ENCODE measurements around the gene RPS6KA2. TPM values are rescaled to one million over a fixed set of nuclear protein-coding genes. Genes with fewer than 3 reads are reported as not detected.
"Not testable (repeated sequence)": the region's sequence is repeated elsewhere in the genome, so short reads cannot be mapped to it uniquely, and the experiment has no call there.

RPS6KA2 gene
- total RNA-seq, 1 donor from 2014 or later, result 33.2 TPM

- DNase-seq, result no peak
Measured at GRCh38 chr6:166395351-166395750, 231.7 kb downstream of the RPS6KA2 start.

DNA sequence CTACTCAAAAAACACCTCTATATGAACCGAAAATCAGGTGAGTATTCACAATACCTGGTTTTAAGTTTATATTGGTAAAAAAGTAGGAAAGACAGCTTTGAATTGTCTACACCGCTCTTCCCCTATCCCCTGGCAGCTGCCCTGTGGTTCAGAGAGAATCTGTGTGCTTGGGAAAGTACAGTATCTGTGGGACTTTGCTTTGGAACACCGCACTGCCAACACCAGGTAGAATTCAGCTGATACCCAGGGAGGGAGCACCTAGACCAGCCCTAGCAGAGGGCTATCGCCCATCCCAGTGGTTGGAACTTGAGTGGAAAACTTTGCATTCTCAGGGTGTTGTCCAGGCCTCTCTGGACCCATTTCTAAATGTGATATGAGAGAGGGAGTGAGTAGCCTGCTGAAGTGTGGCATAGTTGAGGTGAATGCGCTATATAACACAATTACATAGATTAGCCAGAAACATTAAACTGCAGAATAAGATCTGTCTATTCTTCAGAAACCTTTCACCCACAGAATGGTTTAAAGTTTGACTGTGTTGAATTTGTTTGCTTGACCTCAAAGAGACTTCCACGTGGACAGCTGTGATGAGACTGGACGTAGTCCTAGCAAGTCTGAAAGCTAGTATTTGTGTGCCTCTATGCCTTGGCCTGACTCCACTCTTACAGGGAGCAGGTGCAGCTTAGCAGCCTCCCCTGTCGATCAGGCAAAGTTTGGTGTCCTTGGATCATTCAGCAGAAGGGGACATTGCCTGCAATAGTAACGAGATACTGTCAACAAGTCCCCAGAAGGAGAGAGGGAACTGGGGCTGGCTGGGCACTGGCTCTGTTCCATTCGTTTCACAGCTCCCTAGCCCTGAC lies 232.8 kb downstream of the RPS6KA2 start:
- DNase-seq, result peak; percentile 73

DNA sequence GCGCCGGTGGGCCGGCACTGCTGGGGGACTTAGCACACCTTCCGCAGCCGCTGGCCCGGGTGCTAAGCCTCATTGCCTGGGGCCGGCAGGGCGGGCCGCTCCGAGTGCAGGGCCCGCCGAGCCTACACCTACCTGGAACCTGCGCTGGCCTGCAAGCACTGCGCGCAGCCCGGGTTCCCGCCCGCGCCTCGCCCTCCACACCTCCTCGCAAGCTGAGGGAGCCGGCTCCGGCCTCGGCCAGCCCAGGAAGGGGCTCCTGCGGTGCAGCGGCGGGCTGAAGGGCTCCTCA lies 233.6 kb downstream of the RPS6KA2 start:
- no peak for DNase-seq

DNA sequence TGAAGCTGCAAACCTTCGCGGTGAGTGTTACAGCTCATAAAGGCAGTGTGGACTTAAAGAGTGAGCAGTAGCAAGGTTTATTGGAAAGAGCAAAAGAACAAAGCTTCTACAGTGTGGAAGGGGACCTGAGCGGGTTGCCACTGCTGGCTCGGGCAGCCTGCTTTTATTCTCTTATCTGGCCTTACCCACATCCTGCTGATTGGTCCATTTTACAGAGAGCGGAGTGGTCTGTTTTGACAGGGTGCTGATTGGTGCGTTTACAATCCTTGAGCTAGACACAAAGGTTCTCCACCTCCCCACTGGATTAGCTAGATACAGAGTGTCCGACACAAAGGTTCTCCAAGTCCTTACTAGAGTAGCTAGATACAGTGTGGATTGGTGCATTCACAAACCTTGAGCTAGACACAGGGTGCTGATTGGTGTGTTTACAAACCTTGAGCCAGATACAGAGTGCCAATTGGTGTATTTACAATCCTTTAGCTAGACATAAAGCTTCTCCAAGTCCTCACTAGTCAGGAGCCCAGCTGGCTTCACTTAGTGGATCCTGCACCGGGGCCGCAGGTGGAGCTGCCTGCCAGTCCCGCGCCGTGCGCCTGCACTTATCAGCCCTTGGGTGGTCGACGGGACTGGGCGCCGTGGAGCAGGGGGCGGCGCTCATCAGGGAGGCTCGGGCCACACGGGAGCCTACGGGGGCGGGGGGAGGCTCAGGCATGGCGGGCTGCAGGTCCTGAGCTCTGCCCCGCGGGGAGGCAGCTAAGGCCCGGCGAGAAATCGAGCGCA lies 234.1 kb downstream of the RPS6KA2 start:
- not testable (repeated sequence) for DNase-seq

GRCh38 chr6:166389119-166389518 lies 237.9 kb downstream of the RPS6KA2 start:
- no peak for DNase-seq

DNA sequence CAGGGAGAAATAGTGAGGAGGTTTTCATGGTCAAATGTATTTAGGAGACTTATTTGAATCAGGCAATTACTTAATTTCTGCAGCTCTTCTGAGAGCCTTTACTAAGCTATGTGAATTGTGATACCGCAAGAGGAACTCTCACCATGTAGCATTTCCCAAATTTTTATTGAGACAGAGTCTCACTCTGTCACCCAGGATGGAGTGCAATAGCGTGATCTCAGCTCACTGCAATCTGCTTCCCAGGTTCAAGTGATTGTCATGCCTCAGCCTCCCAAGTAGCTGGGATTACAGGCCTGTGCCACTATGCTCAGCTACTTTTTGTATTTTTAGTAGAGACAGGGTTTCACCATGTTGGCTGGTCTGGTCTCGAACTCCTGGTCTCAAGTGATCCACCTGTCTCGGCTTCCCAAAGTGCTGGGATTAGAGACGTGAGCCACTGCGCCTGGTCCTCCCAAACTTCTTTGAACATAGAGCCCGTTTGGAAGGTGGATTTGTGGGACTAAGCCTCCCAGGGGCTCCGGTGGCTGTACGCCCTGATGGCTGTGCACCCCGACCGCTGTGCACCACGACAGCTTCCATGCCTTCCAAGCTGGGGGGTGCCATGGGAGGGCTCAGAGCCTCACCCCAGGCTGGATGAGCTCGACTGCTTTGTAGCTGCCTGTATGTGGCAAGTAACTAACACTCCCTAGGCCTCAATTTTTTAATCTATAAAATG lies 238.6 kb downstream of the RPS6KA2 start:
- no peak for DNase-seq

- no peak for DNase-seq
Measured at GRCh38 chr6:166387642-166388289, 239.3 kb downstream of the RPS6KA2 start.

DNA sequence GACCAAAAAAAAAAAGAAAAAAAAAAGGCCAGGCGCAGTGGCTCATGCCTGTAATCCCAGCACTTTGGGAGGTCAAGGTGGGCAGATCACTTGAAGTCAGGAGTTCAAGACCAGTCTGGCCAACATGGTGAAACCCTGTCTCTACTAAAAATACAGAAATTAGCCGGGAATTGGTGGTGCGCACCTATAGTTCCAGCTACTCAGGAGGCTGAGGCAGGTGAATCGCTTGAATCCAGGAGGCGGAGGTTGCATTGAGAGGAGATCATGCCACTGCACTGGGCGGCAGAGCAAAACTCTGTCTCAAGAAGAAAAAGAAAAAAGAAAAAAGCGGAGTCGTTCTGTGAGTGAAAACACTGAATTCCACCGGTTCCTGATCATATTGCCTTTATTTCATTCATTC lies 240.0 kb downstream of the RPS6KA2 start:
- not testable (repeated sequence) for DNase-seq

DNA sequence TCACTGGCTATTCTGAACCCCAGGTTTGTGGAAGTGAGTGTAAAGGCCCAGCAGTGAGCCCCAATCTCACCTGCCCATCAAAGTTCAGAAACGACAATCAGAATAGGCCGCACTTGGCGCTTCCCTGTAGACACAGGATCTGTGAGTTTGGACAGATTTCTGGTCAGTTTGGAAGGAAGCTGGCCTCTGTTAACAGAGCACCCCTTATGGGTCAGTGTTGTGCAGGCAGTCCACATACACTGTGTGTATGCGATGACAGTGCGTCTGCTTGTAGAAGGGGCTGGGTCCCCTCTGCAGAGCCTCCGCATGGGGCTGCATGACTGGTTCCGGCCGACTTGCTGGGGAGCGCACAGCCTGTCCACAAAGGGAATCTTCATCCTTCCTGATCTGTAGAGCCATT lies 240.9 kb downstream of the RPS6KA2 start:
- no peak for DNase-seq

GRCh38 chr6:166383802-166384363 lies 243.2 kb downstream of the RPS6KA2 start:
- DNase-seq, result not testable (repeated sequence)

DNA sequence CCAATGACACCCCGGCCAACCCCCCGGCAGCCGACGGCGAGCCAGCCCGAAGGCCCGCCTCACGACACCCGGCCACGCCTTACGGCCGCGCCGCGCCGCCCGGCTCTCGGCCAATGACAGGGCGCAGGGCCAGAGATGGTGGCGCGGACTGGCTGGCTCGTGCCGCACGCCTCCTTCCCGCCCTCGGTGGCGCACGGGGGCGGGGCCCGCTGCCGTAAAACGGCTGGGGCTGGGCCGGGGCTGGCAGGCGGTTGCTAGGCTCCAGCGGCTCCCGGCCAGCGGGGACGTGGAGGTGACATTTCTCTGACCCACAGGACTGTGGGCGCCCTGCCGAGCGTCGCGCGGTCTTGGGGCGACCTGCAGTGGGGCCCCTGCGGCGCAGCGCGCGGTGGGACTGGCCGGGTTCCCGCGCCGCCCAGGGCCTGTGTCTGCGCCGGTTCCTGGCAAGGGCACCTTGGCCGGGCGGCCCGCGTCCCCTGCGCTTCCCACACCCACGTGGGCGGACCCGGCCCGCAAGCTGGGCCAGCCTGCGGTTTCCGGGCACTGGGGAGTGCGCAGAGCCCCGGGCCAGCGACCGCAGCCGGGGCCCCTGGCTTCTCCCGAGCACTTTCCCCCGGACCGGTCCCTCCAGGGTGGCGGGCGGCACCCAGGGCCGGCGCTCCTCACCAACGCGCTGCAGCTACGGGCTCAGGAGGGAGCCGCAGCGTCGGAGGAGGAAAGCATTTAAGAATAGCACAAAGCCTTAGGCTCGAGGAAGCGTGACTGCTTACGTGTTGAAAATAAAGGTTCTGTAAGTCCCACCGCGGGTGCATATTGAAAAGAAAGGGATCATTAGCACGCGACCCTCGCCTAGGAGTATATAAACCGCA lies 243.9 kb downstream of the RPS6KA2 start, which contains the start of gene MPC1:
TSS of gene MPC1 (minus strand) at position 8 of the 869 bp plus-strand sequence. CDS start 64 bp downstream, outside the sequence.
- peak; percentile 98 for DNase-seq

- DNase-seq, result no peak
Measured at GRCh38 chr6:166382500-166382932, 244.5 kb downstream of the RPS6KA2 start.

GRCh38 chr6:166381733-166382499 lies 245.1 kb downstream of the RPS6KA2 start:
- peak; percentile 65 for DNase-seq

DNA sequence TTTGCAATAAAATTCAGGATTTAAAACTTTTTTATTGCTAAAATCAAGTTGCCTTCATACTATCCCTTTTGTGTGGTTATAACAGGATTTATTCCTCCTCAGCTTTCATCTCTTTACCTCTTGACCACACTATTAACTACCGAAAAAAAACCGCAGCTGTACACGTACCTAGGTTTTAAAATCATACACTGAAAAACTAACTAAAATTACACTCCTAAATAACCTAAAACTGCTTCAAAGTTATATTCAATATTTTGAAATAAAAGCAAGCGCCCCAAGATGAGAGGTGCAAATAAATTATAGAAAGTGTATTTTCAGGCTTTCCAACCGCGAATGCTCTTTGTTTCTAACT lies 245.7 kb downstream of the RPS6KA2 start:
- no peak for DNase-seq

- no peak for DNase-seq
Measured at GRCh38 chr6:166379800-166380199, 247.3 kb downstream of the RPS6KA2 start.

GRCh38 chr6:166379103-166379586 lies 247.9 kb downstream of the RPS6KA2 start:
- DNase-seq, result no peak

- DNase-seq, result no peak
Measured at GRCh38 chr6:166377721-166378120, 249.3 kb downstream of the RPS6KA2 start.

DNA sequence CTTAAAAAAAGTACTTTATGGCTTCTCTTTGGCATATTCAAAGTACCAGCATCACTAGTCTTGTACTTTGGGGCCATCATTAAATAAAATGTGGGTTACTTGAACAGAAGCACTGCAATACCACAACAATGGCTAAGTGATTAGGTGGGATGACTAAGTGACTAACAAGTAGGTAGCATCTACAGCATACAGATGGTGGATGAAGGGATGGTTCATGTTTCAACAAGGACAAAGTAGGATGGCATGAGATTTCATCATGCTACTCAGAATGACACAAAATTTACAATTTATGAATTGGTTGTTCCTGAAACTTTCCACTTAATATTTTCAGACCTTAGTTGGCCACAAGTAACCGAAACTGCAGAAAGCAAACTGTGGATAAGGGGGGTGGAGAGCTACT lies 252.0 kb downstream of the RPS6KA2 start:
- DNase-seq, result no peak

DNA sequence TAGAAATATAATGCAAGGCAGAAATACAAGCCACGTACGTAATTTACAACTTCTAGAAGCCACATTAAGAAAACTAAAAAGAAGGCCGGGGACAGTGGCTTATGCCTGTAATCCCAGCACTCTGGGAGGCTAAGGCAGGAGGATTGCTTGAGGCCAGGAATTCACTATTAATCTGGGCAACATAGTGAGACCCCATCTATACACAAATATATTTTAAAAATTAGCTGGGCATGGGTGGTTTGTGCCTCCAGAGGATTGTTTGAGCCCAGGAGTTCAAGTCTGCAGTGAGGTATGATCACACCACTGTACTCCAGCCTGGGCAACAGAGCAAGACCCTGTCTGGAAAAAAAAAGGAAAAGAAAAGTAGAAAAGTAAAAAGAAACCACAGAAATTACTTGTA lies 256.6 kb downstream of the RPS6KA2 start:
- no peak for DNase-seq

- DNase-seq, result no peak
Measured at GRCh38 chr6:166369782-166370181, 257.3 kb downstream of the RPS6KA2 start.

Measured in tongue (tissue), 2 donors.